GM19468 (cell line): ENCODE data around the gene RYR2.

Source experiments
- ATAC-seq: cut with Tn5 transposase; IDR thresholded peaks from one replicate; pipeline ENCODE4 v1.9.1; 2021; ENCODE audit warnings: mild to moderate bottlenecking, moderate library complexity, moderate number of reproducible peaks; ENCODE audit not compliant: unreplicated experiment; ENCODE audit errors: extremely low read depth

Gene RYR2

GRCh38 chr1:237478842-237479241 lies 436.9 kb downstream of the RYR2 start:
- ATAC-seq = no peak

DNA sequence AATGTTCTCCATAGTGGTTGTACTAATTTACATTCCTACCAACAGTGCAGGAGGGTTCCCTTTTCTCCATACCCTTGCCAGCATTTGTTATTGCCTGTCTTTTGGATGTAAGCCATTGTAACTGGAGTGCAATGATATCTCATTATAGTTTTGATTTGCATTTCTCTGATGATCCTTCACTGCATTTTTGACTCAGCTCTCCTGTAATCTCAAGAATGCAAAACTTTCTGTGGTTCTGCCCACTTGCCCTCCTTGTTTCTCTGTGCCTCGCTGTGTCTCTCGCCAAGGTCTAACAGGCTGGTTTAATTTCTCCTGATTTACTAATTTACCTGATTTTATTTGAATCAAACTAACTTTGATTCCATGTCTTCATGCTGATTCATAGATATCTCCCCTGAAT lies 440.8 kb downstream of the RYR2 start:
- no peak for ATAC-seq

DNA sequence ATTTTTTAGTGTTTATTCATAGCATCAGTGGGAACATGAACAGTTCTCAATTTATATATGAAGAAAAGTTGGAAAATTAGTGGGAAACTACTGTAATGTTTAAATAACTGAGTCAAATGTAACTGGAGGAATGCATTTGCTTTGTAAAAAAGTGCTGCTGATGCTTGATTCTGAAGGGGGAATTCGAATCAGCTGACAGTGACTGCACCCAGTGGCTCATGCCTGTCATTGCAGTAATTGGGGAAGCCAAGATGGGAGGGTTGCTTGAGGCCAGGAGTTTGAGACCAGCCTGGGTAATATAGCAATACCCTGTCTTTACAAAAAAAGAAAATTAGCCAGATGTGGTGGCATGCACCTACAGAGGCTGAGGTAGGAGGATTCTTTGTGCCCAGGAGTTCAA lies 450.4 kb downstream of the RYR2 start:
- ATAC-seq = no peak

DNA sequence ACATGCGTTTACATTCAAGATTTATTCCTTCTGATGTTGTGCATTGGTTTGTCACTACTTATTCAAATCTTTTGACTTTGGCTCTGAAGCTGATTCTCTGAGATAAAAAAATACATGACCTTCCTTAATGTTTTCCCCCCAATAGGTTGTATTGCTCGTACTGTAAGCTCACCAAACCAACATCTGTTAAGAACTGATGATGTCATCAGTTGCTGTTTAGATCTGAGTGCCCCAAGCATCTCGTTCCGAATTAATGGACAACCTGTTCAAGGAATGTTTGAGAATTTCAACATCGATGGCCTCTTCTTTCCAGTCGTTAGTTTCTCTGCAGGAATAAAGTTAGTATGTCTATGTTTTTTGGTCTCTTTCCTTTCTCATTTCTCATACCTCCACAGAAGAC lies 458.6 kb downstream of the RYR2 start:
- ATAC-seq = no peak

- ATAC-seq = no peak
Measured at GRCh38 chr1:237503292-237503691, 461.3 kb downstream of the RYR2 start.

DNA sequence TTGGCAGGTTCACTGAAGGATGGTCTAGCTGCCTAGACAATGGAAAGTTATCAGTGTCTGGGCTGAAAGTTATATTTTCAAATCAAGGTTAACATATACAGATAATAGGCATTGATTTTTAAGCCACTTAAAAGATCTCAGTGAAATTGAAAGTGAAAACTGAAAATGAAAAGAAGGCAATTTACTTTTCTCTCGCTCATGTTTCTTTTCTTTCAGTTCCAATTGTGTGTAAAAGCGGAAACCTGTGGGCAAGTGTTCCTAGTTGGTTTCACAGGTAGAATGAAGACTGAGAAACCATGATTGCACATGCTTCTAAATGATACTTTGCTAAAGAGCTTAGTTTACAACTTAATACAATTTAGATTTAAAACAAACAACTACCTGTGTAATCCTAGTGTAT lies 465.0 kb downstream of the RYR2 start:
- ATAC-seq = peak; percentile 67

- no peak for ATAC-seq
Measured at GRCh38 chr1:237509748-237510147, 467.8 kb downstream of the RYR2 start.

- no peak for ATAC-seq
Measured at GRCh38 chr1:237525102-237525501, 483.1 kb downstream of the RYR2 start.

DNA sequence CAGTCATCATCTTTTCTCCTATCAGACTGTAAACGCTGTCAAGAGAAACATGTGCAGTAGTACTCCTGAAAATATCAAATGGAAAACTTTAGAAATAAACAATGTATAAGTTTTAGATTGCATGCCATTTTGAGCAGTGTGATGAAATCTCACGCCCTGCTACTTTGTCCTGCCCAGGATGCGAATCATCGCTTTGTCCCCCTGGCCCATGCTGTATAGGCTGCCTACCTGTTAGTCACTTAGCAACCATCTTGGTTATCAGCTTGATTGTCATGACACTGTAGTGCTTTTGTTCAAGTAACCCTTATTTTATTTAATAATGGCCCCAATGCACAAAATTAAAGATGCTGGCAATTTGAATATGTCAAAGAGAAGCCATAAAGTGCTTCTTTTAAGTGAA lies 485.8 kb downstream of the RYR2 start:
- ATAC-seq = no peak

DNA sequence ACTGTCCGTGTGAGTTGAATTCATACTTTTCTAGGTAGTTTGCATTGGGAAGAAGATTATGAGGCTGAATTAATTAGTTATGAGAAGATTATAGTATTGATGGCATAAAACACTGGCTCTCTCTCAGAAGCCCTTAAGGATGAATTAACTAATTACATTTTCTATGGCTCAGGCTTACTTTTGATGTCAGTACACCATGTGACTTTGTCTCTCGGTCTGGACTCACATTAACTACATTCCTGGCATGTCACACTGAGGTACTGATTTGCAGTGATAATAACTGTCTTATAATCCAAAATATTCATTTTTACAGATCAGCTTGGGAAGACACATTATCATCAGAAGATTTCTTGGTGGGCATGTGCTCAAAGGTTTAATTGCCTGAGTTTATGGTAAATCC lies 486.6 kb downstream of the RYR2 start:
- ATAC-seq = no peak

GRCh38 chr1:237539055-237539454 lies 497.1 kb downstream of the RYR2 start:
- no peak for ATAC-seq

GRCh38 chr1:237542525-237543418 lies 500.8 kb downstream of the RYR2 start:
- ATAC-seq = no peak

DNA sequence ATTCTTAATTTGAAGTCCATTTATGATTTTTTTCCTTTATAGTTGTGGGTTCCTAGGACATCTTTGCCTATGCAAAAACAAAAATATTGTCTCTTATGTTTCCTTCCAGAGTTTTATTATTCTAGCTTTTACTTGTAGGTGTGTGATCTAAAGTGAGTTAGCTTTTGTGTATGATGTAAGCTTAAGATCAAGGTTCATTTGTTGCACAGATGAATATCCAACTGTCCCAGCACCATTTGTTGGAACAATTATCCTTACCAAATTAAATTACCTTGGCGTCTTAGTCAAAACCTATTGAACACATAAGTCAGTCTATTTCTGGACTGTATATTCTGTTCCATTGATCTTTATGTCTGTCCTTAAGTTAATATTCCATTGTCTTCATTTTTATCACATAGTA lies 511.1 kb downstream of the RYR2 start:
- no peak for ATAC-seq

DNA sequence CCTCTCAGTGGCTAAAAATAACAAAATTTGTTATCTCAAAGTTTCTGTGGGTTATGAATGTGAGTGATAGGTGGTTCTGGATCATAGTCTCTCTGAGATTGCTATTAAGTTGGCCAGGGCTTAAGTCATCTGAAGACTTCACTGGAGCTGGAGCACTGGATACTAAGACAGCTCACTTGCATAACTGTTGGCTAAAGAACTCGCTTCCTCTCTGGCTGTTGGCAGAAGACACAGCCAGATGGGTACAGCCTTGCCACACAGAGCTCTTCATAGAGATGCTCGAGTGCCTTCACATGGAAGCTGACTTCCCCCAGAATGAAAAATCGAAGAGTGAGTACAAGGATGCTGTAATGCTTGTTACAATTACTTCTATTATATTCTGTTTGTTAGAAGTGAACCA lies 514.9 kb downstream of the RYR2 start:
- ATAC-seq = no peak

GRCh38 chr1:237562242-237562823 lies 520.3 kb downstream of the RYR2 start:
- peak; percentile 77 for ATAC-seq

DNA sequence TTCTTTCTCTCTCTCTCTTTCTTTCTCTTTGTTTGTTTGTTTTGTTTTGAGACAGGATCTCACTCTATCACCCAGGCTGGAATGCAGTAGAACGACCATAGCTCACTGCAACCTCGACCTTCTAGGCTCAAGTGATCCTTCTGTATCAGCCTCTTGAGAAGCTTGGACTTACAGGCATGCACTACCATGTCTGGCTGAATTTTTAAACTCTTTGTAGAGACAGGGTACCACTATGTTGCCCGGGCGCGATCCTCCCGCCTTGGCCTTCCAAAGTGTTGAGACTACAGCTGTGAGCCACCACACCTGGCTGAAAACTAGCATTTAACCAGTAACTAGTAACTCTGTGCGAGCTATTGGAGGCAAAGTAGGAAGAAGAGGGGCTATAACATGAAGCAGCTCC lies 523.3 kb downstream of the RYR2 start:
- no peak for ATAC-seq

GRCh38 chr1:237566581-237566980 lies 524.6 kb downstream of the RYR2 start:
- no peak for ATAC-seq

- ATAC-seq = no peak
Measured at GRCh38 chr1:237568955-237569354, 527.0 kb downstream of the RYR2 start.

DNA sequence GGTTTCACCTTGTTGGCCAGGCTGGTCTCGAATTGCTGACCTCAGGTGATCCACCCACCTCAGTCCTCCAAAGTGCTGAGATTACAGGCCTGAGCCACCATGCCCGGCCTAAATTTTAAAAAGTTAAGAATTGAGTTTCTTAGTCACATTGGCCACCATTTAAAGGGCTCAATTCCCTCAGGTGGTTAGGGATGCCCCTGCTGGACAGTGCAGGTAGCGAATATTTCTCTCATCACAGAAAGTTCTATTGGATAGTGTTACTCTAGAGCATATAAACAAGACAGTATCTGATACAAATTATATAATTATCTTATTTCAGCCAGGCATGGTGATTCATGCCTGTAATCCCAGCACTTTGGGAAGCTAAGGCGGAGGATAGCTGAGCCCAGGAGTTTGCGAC lies 528.5 kb downstream of the RYR2 start:
- ATAC-seq = no peak

DNA sequence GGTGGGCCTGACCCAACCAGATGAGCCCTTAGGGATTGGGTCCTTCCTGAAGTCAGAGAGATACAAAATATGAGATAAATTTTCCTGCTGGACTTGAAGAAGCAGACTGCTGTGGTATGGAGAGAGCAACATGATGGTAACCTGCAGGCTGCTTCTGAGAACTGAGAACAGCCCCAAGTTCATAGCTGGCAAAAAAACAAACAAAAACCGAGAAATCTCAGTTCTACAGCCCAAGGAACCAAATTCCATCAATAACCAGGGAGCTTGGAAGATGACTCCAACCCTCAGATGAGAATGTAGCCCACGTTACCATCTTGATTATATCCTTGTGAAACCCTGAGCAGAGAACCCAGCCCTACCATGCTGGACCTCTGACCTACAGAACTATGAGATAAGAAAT lies 532.6 kb downstream of the RYR2 start:
- ATAC-seq = no peak

DNA sequence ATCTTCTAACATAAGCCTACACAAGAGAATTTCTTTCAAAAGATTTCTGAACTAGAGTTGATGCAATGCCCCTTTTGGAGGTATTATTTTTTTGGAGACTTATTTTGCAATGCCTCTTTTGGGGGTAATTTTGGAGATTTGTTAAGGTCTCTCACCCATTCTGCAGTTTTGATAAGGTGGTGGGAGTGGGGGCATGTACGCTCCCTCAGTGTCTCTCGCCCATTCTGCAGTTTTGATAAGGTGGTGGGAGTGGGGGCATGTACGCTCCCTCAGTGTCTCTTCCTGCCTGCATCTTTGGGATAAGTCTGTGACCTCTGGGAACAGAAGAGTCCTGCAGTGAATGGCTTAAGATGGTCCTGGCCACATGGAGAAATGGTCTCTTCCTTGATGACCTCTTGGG lies 536.6 kb downstream of the RYR2 start:
- no peak for ATAC-seq

- ATAC-seq = no peak
Measured at GRCh38 chr1:237580726-237581125, 538.7 kb downstream of the RYR2 start.
